ENCODE results near the gene EFHC1.

EFHC1 gene

DNA sequence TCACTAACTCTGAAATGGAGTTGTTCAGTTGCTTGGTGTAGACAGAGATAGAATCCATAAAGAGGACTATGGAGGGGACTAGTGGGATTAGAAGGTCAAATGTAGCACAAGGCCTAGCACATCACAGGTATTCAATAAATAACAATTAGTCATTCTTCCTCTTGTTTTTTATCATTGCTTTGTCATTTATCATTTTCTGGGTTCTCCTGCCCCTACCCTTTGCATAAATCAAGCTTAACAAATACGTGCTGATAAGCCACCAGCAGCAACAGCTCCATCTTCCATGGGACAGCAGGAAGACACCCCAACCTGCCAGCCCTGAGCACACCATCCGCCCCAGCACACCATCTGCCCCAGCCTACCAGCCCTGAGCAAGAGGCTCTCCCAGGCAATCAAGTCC is 133.6 kb downstream of the EFHC1 start:
- no peak for DNase-seq (ENCODE audit: low read depth, low spot score)

DNA sequence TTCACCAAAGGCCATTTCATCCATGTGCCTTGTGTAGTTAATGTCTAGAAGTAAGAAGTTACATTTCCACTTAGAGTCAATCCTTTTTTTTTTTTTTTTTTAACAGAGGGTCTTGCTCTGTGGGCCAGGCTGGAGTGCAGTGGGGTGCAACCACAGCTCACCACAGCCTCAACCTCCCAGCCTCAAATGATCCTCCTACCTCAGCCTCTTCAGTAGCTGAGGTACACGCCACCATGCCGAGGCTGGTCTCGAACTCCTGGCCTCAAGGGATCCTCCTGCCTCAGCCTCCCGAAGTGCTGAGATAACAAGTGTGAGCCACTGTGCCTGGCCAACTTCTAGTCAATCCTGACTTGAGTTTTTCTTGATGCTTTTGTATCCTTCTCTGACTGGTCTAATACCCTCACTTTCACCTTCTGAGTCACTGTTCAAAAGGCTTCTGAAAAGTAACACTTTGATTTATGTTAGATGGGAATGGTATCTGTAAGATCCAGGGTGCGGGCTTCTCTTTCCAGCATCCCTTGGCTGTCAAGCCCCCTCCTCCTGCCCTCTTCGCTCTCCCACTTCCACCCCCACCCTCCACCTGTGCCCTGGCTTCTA is 134.6 kb downstream of the EFHC1 start:
- DNase-seq (ENCODE audit: low read depth, low spot score), result no peak

DNA sequence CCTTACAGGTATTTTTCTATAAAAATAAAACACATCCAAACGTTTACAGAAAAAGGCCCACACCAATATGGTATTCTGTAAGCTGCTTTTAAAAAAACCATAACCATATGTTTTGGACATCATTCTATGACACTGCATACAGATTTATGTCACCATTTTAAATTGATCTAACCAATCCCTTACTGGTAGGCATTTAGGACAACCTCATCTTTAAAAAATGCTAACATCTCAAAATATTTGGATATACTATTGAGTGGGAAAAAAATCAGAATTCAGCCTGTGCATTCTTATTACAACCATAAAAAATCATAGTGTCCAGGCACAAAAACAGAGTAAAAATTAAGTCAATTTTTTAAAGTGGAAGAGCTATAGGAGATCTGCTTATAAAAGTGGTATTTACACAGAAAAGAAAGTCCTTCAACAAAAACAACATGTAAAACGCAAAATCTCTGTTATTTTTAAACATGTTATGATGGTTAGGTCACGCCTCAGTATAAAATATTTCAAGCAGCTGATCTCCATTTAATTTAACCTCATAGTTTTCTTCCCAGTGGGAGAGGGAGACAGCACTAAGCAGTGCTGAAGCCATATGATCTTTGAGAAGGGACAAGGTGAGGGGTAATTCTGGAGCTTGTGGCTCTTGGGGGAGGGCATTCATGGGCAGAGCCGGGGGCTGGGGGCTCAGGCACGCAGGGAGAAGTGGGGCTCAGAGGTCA is 135.5 kb downstream of the EFHC1 start:
- no peak for DNase-seq (ENCODE audit: low read depth, low spot score)

DNA sequence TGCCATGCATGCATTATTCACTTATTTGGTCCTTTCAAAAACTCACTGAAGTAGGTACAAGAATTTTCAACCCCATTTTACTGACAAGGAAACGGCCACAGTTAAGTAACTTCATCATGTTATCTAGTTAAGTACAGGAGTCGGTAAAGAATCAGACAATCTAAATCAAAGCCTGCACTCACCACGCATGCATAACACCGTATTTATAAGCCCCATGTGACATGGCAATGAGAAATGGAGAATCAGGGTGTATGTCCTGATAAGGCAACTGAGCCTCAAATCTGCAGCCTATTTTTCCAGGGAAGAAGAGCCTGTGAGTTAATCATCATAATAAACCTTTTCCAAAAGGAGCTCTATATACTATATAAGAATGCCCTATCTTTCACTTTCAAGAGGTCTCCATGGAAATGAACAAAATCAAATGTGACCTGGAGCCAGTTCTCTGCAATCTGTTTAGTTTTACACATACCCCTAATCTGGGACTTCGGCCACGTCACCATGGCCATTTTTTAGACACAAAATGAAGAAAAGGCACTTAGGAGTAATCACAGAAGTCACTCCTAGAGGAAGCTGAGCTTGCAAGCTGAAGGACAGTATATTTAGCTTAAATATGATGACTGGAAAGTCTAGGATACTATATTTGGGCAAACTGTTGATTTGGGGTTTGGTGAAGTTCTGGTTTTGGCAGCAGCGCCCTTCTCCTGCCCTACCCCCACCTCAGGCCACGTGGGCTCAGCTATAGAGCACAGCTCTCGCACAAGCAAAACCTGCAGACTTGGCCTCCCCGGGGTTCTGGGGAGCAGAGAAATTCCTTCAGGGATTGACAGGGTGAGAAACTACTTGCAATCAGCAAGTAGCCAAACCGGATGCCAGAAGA is 137.5 kb downstream of the EFHC1 start:
- no peak for DNase-seq (ENCODE audit: low read depth, low spot score)

DNA sequence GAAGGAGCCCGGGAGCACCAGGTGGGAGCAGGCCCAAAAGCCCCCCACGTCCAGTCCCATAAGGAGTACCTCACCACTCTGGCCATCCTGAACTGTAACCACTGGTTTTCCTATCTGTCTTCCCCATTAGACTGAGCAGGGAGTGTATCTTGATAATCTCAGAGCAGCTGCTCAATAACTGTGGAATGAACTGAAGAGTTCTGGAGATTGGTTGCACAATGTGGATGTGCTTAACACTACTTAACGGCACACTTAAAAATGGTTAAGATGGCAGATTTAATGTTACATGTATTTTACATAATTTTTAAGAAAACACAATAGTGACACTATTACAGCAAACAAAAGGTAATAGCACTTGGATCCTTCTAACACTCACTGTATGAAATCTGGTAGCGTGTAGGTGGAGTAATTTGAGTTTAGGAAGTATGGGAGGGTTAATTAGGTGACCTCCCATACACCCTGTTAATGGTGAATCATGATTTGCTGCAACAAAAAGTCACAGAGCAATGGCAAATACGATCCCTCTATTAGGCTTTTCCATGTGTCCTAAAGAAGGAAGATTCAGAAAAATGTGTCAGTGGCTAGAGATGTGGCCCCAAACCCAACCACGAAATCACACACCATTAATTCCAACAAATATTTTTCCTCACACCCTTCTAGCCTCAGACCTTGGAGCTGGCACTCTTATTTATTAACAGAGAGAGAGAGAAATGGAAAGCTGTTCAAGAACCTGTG is 138.3 kb downstream of the EFHC1 start:
- no peak for DNase-seq (ENCODE audit: low read depth, low spot score)

DNA sequence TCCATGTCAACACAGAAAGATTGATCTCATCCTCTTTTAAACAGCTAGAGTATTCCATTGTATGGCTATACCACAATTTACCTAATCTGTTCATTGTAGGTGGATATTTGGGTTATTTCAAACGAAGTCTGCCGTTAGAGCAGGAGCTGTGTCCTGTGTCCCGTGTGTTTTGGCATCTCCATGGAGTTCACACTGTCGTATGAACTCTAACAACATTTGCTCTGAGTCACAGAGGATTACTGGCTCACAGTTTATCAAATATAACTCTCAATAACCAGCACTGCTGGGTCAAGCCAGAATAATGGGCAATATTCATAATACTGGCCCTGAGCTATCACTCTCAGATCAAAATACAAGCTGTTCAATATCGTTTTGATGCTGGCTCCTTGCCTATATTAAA is 140.3 kb downstream of the EFHC1 start:
- no peak for DNase-seq (ENCODE audit: low read depth, low spot score)

DNA sequence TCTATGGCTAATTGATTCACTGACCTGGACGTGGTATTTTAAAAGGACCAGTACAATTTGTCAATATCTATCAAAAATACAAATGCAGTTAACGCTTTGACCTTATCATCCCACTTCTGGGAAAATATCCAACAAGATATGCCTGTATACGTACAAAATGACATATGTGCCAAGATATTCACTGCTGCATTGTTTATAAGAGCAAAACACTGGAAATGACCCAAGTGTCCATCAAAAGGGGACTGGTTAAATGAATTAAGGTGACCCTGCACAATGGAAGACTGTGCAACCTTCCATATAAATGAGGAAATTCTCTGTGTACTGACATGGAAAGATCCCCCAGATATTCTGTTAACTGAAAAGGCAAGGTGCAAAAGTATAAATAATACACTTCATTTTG is 142.8 kb downstream of the EFHC1 start:
- DNase-seq (ENCODE audit: low read depth, low spot score), result no peak

DNA sequence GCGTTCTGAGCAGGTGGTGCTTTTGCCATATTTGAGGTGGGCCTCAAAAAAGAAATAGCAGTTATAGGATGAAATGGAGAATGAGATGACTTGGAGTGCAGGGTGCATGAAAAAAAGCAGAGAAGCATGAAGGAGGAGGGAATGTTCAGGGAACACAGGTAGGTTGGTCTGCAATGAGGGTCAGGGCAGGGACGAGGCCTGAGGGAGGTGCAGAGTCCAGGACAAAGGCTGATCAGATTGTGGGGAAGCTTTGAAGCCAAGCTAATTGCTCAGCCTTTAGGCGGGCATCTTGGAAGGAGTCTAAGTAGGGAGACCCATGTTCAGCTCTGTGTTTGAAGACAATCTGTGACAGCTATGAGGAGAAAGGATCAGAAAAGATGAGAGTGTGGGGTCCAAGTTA is 144.7 kb downstream of the EFHC1 start:
- no peak for DNase-seq (ENCODE audit: low read depth, low spot score)

DNA sequence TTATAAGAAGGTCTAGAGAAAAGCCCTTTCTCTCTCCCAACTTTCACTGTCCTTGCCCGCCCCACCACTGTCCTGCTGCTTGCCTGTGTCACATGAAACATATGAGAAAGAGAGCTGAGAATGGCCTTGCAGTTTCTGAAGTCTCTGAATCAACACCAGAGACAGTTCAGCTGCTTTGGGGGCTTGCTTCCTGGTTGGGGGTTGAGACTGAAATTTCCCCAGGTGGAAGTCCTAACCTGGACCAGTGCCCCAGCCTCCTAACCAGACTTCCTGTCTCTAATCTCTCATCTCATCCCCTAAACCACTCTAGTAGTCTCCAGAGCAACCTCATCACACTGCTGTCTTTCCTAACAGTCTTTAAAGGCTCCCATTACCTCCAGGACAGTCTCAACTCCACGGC is 146.1 kb downstream of the EFHC1 start:
- no peak for DNase-seq (ENCODE audit: low read depth, low spot score)

DNA sequence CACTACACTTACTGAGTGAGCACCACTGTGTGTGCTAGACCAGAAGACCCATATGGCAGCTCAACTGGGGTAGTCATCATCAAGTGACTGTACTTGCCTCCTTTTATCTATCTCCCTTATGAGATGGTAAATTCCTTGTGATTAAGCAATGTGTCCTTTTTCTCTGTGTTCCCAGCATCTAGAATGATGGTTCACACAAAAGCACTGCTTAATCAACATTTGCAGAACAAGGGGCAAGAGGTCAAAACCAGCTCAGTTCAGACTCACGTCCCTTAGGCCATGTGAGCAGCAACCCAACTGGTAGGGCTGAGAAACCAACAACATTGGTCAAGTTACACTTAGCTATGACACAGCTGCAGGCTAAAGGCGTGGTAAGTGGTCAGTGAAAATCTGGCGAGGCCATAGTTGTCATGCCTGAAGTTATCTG is 146.7 kb downstream of the EFHC1 start:
- DNase-seq (ENCODE audit: low read depth, low spot score), result no peak

DNA sequence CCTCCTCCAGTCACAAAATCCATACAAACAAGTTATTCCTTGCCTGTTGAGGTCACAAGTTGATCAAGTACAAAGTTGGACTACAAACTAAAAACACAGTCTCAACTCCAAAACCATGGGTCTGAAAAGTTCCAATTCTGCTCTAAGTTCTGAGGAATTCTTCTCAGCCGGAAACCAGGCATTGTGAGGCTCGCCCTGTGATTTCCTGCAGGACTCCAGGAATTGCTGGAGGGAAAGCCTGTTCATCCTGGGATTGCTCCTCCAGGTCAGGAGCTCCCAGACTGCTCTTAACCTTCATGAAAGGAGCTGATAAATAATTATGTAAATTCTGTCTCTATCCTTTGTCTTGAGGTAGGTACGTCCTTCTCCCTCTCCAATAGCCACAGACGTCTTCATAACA is 148.2 kb downstream of the EFHC1 start:
- DNase-seq (ENCODE audit: low read depth, low spot score), result no peak

DNA sequence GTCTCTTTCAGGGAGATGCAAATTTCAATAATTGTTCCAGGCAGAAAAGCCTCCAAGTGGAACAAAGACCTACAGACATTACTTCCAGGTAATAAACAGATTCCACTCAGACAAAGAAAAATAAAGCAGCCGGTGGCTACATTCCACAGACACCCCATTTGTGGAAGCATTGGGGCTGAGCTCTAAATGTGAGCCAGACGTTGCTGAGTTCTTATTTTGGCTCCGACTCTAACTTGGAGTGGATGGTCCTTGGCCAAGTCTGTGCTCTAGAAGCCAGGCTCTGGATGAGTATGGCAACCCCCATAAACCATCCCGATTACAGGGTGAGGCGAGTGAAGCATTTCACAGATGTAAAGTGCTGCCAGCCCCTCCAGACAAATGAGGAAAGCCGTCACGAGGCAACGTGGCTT is 150.2 kb downstream of the EFHC1 start:
- DNase-seq (ENCODE audit: low read depth, low spot score), result no peak

DNA sequence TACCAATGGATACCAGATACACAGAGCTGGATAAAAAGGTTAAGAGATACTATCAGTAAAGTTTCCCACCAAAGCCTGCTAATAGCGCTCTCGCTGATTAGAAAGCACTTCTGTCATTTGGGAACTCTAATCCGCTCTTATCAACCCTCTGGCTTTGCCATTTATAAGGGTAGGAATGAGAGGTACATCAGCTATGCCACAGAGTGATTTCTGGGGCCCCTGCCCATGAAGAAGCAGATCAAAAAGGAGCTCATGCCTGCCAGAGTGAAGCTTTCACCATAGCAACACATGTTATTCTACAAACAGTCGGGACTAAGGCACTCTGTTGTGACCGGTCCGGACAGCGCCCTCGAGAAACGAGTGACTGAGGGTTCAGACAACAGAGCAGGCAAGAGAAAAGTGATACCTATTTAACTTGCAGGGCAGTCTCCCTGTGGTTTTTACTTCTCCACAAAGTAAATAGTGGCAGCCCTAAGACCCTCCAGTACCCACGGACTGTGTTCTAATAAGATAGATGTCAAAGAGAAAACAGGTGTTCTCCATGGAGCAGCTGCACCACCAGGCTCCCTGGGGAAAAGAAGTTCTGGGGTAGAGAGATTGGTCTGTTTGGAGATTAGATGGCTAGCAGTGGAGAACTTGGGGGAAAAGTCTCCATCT is 151.1 kb downstream of the EFHC1 start:
- DNase-seq (ENCODE audit: low read depth, low spot score), result no peak

DNA sequence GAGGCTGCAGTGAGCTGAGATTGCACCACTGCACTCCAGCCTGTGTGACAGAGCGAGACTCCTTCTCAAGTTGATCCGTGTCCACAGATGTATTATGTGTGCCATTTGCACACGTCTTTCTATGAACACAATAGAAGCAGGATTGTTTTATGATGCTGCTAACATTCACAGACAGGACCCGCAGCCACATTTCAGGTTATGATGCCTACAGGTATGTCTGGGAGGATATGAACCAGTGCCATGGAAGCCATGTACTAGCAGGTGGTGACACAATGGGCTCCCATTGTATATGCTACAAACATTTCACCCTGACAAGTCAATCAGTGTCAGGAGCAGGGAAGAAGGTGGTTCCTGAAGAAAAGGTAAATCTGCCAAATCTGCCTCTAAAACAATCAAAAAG is 152.4 kb downstream of the EFHC1 start:
- no peak for DNase-seq (ENCODE audit: low read depth, low spot score)

DNA sequence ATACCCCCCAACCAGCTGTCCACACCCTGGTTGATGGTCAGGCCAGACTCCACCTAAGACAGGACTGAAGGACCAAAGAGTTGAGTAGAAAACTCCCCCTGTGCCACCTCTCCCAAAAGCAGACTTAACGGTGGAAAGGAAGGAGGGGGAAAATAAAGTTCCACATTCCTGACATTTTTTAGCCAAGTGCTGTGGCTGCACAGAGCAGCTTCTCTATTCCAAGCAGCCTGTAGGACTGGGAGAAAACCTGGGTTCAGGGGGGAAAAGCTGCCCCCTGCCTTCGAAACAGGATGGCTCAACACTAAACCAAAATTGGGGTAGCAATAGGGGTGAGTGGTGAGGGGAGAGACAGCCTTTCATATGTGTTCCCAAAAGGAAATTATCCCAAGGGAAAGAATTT is 153.2 kb downstream of the EFHC1 start:
- no peak for DNase-seq (ENCODE audit: low read depth, low spot score)
